CD14-positive monocyte (primary cell): ENCODE measurements around the gene FRMPD4. TPM values are rescaled to one million over a fixed set of nuclear protein-coding genes. Genes with fewer than 3 reads are reported as not detected.

Experiments
- DNase-seq, 3 donors: peaks; one replicate each; pipeline ENCODE4 v3.0.0-alpha.2; 2011 to 2022
- H2AFZ ChIP-seq: 2 replicates; pipeline ENCODE4 v1.6.0; 2012; ENCODE audit warnings: mild to moderate bottlenecking, low read depth, low read length, inconsistent platforms; ENCODE audit not compliant: insufficient read depth, poor library complexity, severe bottlenecking
- H3K27ac ChIP-seq, 2 donors: 1 replicate in 1 of 2; 2 replicates in 1 of 2; pipeline ENCODE4 v1.5.1; 2012 to 2013; ENCODE audit warnings: low read length in 2 of 2, control low read depth in 1 of 2, inconsistent platforms in 1 of 2, low read depth in 1 of 2, mild to moderate bottlenecking in 1 of 2
- H3K27me3 ChIP-seq, 2 donors: one replicate each; pipeline versions ENCODE4 v1.6.0 to v1.6.1; 2011 to 2013; ENCODE audit warnings: low read length in 2 of 2; ENCODE audit not compliant: control insufficient read depth in 2 of 2, insufficient read depth in 2 of 2
- H3K36me3 ChIP-seq, 2 donors: replicated peaks in 1 of 2; 1 replicate in 1 of 2; 2 replicates in 1 of 2; pipeline versions ENCODE4 v1.5.1 to v1.6.1; 2012 to 2013; ENCODE audit warnings: low read length in 2 of 2, control low read depth in 1 of 2, inconsistent platforms in 1 of 2, mild to moderate bottlenecking in 1 of 2; ENCODE audit not compliant: insufficient read depth in 2 of 2, control insufficient read depth in 1 of 2
- H3K4me1 ChIP-seq, 2 donors: 1 replicate in 1 of 2; 2 replicates in 1 of 2; pipeline versions ENCODE4 v1.5.1 to v1.6.1; 2012 to 2013; ENCODE audit warnings: low read length in 2 of 2, control low read depth in 1 of 2, inconsistent platforms in 1 of 2, mild to moderate bottlenecking in 1 of 2, moderate library complexity in 1 of 2; ENCODE audit not compliant: insufficient read depth in 2 of 2, control insufficient read depth in 1 of 2
- H3K4me2 ChIP-seq: replicated peaks from 2 replicates; pipeline ENCODE3; 2012; ENCODE audit warnings: low read length, moderate library complexity, mild to moderate bottlenecking; ENCODE audit not compliant: poor library complexity, severe bottlenecking; ENCODE audit errors: extremely low read depth
- H3K4me3 ChIP-seq, 3 experiments: fragments of 200-600 bp in 1 of 3; sonication (generic) in 1 of 3; replicated peaks in 1 of 3; 1 replicate in 2 of 3; 2 replicates in 1 of 3; pipeline ENCODE4 v1.5.1; 2011 to 2013; ENCODE audit warnings: low read length in 3 of 3, mild to moderate bottlenecking in 3 of 3, control low read depth in 2 of 3, low read depth in 2 of 3, inconsistent platforms in 1 of 3, moderate library complexity in 1 of 3
- H3K79me2 ChIP-seq: 2 replicates; pipeline ENCODE4 v1.6.0; 2012; ENCODE audit warnings: mild to moderate bottlenecking, control low read depth, inconsistent platforms, low read length, moderate library complexity; ENCODE audit not compliant: insufficient read depth
- H3K9ac ChIP-seq: 2 replicates; pipeline ENCODE4 v1.6.0; 2017; ENCODE audit warnings: low read length, mild to moderate bottlenecking; ENCODE audit not compliant: insufficient read depth, poor library complexity, severe bottlenecking
- H3K9me3 ChIP-seq, 2 donors: replicated peaks in 1 of 2; 1 replicate in 1 of 2; 2 replicates in 1 of 2; pipeline versions ENCODE4 v1.5.1 to v1.6.1; 2012 to 2013; ENCODE audit warnings: low read length in 2 of 2, control low read depth in 1 of 2; ENCODE audit not compliant: control insufficient read depth in 1 of 2, insufficient read depth in 1 of 2
- H4K20me1 ChIP-seq: 2 replicates; pipeline ENCODE4 v1.6.0; 2012; ENCODE audit warnings: mild to moderate bottlenecking, low read length, control low read depth, moderate library complexity; ENCODE audit not compliant: insufficient read depth
- H3K27ac Mint-ChIP-seq, 7 donors: one replicate each; pipeline ENCODE4 v1.8.0; 2020; ENCODE audit warnings: mild to moderate bottlenecking in 7 of 7, mixed read lengths in 7 of 7, moderate library complexity in 6 of 7, inconsistent platforms in 2 of 7
- H3K27me3 Mint-ChIP-seq, 3 donors: one replicate each; pipeline ENCODE4 v1.8.0; 2021 to 2022; ENCODE audit warnings: low read depth in 3 of 3, mild to moderate bottlenecking in 3 of 3, mixed read lengths in 3 of 3, moderate library complexity in 3 of 3, inconsistent platforms in 1 of 3
- H3K36me3 Mint-ChIP-seq, 2 donors: one replicate each; pipeline ENCODE4 v1.8.0; 2020; ENCODE audit warnings: mixed read lengths in 2 of 2, inconsistent platforms in 1 of 2, mild to moderate bottlenecking in 1 of 2
- H3K4me1 Mint-ChIP-seq: one replicate; pipeline ENCODE4 v1.8.0; 2020; ENCODE audit warnings: mild to moderate bottlenecking, mixed read lengths
- H3K4me3 Mint-ChIP-seq, 2 donors: one replicate each; pipeline ENCODE4 v1.8.0; 2020; ENCODE audit warnings: mild to moderate bottlenecking in 2 of 2, mixed read lengths in 2 of 2, moderate library complexity in 1 of 2
- H3K9me3 Mint-ChIP-seq, 7 donors: one replicate each; pipeline ENCODE4 v1.8.0; 2020 to 2022; ENCODE audit warnings: mixed read lengths in 7 of 7, mild to moderate bottlenecking in 6 of 7, moderate library complexity in 6 of 7, inconsistent platforms in 2 of 7
- CTCF ChIP-seq: fragments of 200-600 bp; IDR thresholded peaks from one replicate; pipeline ENCODE4 v1.8.0; 2022; ENCODE audit warnings: antibody characterized with exemption, mild to moderate bottlenecking
- WGBS: methylation state at CpG from one replicate; pipeline ENCODE4 v1.1.5; 2013; ENCODE audit warnings: missing lambda C conversion rate; ENCODE audit not compliant: insufficient coverage; 5-methylcytosine and 5-hydroxymethylcytosine counted together
- intact Hi-C, 2 donors: fragments of 100-400 bp; cut with micrococcal nuclease; formaldehyde crosslinking; loops; one replicate each; pipeline versions ENCODE4 v1.15.0 to v1.15.1; 2023
- polyA plus RNA-seq, 3 donors: library from polyadenylated mRNA; depleted of rRNA in 1 of 3; unstranded in 2 of 3; stranded (reverse) in 1 of 3; fragments of 300-500 nt in 2 of 3; fragments of >200 nt in 1 of 3; fragmentation: Illumina TruSeq in 2 of 3; gene quantifications; 1 replicate in 2 of 3; 2 replicates in 1 of 3; pipeline ENCODE4 v1.2.3, GENCODE V29; 2012 to 2021

FRMPD4 gene
- polyA plus RNA-seq, 3 donors, result not detected

GRCh38 chrX:12237771-12238170, 99.5 kb downstream of the FRMPD4 start:
- no peak for DNase-seq
- no peak overlapping the region for H3K4me2 ChIP-seq

GRCh38 chrX:12239356-12240082, 101.2 kb downstream of the FRMPD4 start:
- H3K4me3 ChIP-seq, result no peak overlapping the region
- Mint-ChIP-seq H3K27me3 (no peaks in the 10 kb centered on the region), H3K4me3 (no peak overlapping the region), H3K27ac (no peak overlapping the region), H3K36me3 (no peaks in the 10 kb centered on the region), H3K4me1 (no peaks in the 10 kb centered on the region), H3K9me3 (no peaks in the 10 kb centered on the region)
- no peak for DNase-seq
- no peaks in the 10 kb centered on the region for H4K20me1 ChIP-seq
- no CpG with 5 or more reads among the region's 5 CpGs for WGBS
- no peak overlapping the region for H3K4me2 ChIP-seq
- H3K79me2 ChIP-seq, result no peaks in the 10 kb centered on the region
- intact Hi-C loops, result no loop called here
- no peaks in the 10 kb centered on the region for H3K36me3 ChIP-seq
- no peaks in the 10 kb centered on the region for H3K4me1 ChIP-seq
- no peak overlapping the region for H3K9ac ChIP-seq
- no peak for TF ChIP-seq CTCF
- H3K9me3 ChIP-seq, result no peaks in the 10 kb centered on the region
- H3K27me3 ChIP-seq, result no peaks in the 10 kb centered on the region
- no peak overlapping the region for H3K27ac ChIP-seq
- H2AFZ ChIP-seq, result no peak overlapping the region

More at GRCh38 chrX:12237771-12238170, 99.5 kb downstream of the FRMPD4 start:
- H3K36me3 ChIP-seq, result no peaks in the 10 kb centered on the region
- no peaks in the 10 kb centered on the region for H3K27me3 ChIP-seq
- no peaks in the 10 kb centered on the region for H3K4me1 ChIP-seq
- no peak overlapping the region for H3K9ac ChIP-seq
- no peak overlapping the region for H3K4me3 ChIP-seq
- H3K9me3 Mint-ChIP-seq, result no peaks in the 10 kb centered on the region
- H3K4me1 Mint-ChIP-seq, result no peaks in the 10 kb centered on the region
- H2AFZ ChIP-seq, result no peak overlapping the region
- no peak overlapping the region for H3K4me3 Mint-ChIP-seq
- intact Hi-C loops, result no loop called here
- H3K36me3 Mint-ChIP-seq, result no peaks in the 10 kb centered on the region
- H3K27ac Mint-ChIP-seq, result no peak overlapping the region
- TF ChIP-seq CTCF, result no peak
- H3K9me3 ChIP-seq, result no peaks in the 10 kb centered on the region
- no peaks in the 10 kb centered on the region for H3K79me2 ChIP-seq
- H3K27me3 Mint-ChIP-seq, result no peaks in the 10 kb centered on the region
- no peaks in the 10 kb centered on the region for H4K20me1 ChIP-seq
- no CpG with 5 or more reads among the region's 2 CpGs for WGBS
- H3K27ac ChIP-seq, result no peak overlapping the region
